DOHH2 (cell line): Measurements from ENCODE around the gene APLP2.
A peak's percentile ranks its signal among the peaks of the same experiment; 100 is the strongest.

ENCODE experiments used
- H3F3A ChIP-seq: fragments of 200-600 bp; sonication (generic), shearing (Covaris generic); 2 replicates; pipeline ENCODE4 v1.6.0; 2016; ENCODE audit warnings: antibody characterized with exemption, mild to moderate bottlenecking; ENCODE audit not compliant: control insufficient read depth, insufficient read depth
- H3K27ac ChIP-seq: fragments of 200-600 bp; sonication (generic); 2 replicates; pipeline ENCODE4 v1.5.1; 2014; ENCODE audit warnings: low read depth, mild to moderate bottlenecking, low read length, moderate library complexity
- H3K27me3 ChIP-seq: fragments of 200-600 bp; sonication (generic); 2 replicates; pipeline ENCODE4 v1.6.1; 2014; ENCODE audit warnings: mild to moderate bottlenecking, low read length, mixed read lengths; ENCODE audit not compliant: control insufficient read depth
- H3K36me3 ChIP-seq: fragments of 200-600 bp; sonication (generic); 2 replicates; pipeline ENCODE4 v1.6.1; 2014; ENCODE audit warnings: mild to moderate bottlenecking, low read length, moderate library complexity, mixed read lengths; ENCODE audit not compliant: control insufficient read depth
- H3K4me1 ChIP-seq: fragments of 200-600 bp; sonication (generic); 2 replicates; pipeline ENCODE4 v1.6.1; 2014; ENCODE audit warnings: mild to moderate bottlenecking, low read length, mixed read lengths; ENCODE audit not compliant: control insufficient read depth
- H3K4me2 ChIP-seq: fragments of 200-600 bp; sonication (generic); 2 replicates; pipeline ENCODE4 v1.6.0; 2014; ENCODE audit warnings: mild to moderate bottlenecking, low read length, moderate library complexity
- H3K4me3 ChIP-seq: fragments of 200-600 bp; sonication (generic); 2 replicates; pipeline ENCODE4 v1.5.1; 2014; ENCODE audit warnings: mild to moderate bottlenecking, low read length, mixed read lengths
- H3K79me2 ChIP-seq: fragments of 200-600 bp; sonication (generic); 2 replicates; pipeline ENCODE4 v1.6.1; 2014; ENCODE audit warnings: mild to moderate bottlenecking, low read length, mixed read lengths; ENCODE audit not compliant: control insufficient read depth
- H3K9me2 ChIP-seq: fragments of 200-600 bp; sonication (generic); replicated peaks from 2 replicates; pipeline ENCODE4 v1.6.1; 2014; ENCODE audit warnings: mild to moderate bottlenecking, low read length, mixed read lengths; ENCODE audit not compliant: control insufficient read depth
- H3K9me3 ChIP-seq: fragments of 200-600 bp; sonication (generic); 2 replicates; pipeline ENCODE4 v1.6.1; 2014; ENCODE audit warnings: antibody characterized with exemption, low read length, mixed read lengths; ENCODE audit not compliant: control insufficient read depth, insufficient read depth
- H4K20me1 ChIP-seq: fragments of 200-600 bp; sonication (generic); 2 replicates; pipeline ENCODE4 v1.6.0; 2014; ENCODE audit warnings: low read depth, mild to moderate bottlenecking, antibody characterized with exemption, low read length, moderate library complexity; ENCODE audit not compliant: control insufficient read depth, insufficient read depth
- EZH2phosphoT487 ChIP-seq: fragments of 200-600 bp; sonication (generic); IDR thresholded peaks from 2 replicates; pipeline ENCODE4 v1.6.1; 2017; ENCODE audit warnings: borderline replicate concordance, mild to moderate bottlenecking, antibody characterized with exemption, low read length, moderate library complexity, mixed read lengths
- TF ChIP-seq, protein P1 (sequence below): fragments of 200-600 bp; sonication (generic); IDR thresholded peaks from one replicate; pipeline ENCODE4 v1.5.1; 2014; ENCODE audit warnings: antibody characterized with exemption, mild to moderate bottlenecking, low read depth, low read length; ENCODE audit not compliant: poor library complexity, severe bottlenecking

Gene APLP2

DNA sequence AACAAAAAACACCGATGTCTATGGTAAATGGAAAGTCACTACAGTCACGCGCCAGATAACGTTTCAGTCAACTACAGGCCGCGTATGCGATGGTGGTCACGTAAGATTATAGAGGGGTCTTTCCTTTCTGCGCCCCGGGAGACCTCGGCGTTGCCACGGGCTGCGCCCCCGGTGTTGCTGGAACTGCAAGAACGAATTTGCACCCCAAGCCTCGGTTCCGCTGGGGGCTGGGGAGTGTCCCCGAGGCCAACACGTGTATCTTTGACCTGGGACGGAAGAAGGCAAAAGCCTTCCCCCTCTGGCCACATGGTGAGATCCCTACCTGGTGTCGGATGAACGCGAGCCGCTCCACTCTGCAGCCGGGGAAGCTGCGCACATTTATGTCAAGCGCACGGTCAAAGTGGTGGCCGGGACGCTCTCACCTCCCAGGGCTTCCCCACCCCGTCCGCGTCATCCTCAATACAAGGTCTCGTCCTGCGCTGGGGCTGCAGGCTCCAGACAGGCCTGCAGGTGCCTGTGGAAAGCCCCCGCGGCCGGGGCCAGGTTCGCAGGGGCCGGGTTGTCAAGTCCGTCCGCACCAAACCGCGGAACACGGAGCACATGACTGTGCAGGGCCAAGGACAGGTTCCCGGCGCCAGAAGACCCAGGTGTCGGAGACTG lies 29.3 kb upstream of the APLP2 start:
- H3K9me2 ChIP-seq = no peaks in the 10 kb centered on the region
- TF ChIP-seq, protein P1, sequence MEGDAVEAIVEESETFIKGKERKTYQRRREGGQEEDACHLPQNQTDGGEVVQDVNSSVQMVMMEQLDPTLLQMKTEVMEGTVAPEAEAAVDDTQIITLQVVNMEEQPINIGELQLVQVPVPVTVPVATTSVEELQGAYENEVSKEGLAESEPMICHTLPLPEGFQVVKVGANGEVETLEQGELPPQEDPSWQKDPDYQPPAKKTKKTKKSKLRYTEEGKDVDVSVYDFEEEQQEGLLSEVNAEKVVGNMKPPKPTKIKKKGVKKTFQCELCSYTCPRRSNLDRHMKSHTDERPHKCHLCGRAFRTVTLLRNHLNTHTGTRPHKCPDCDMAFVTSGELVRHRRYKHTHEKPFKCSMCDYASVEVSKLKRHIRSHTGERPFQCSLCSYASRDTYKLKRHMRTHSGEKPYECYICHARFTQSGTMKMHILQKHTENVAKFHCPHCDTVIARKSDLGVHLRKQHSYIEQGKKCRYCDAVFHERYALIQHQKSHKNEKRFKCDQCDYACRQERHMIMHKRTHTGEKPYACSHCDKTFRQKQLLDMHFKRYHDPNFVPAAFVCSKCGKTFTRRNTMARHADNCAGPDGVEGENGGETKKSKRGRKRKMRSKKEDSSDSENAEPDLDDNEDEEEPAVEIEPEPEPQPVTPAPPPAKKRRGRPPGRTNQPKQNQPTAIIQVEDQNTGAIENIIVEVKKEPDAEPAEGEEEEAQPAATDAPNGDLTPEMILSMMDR = no peak
- no peak for TF ChIP-seq EZH2phosphoT487
- H3K4me3 ChIP-seq = no peak overlapping the region
- peaks cover 25% of the 10 kb centered on the region for H3K4me1 ChIP-seq
- no peak overlapping the region for H3K27ac ChIP-seq
- H3K4me2 ChIP-seq = no peak overlapping the region
- no peaks in the 10 kb centered on the region for H3K36me3 ChIP-seq
- no peaks in the 10 kb centered on the region for H4K20me1 ChIP-seq
- H3K79me2 ChIP-seq = no peaks in the 10 kb centered on the region
- no peaks in the 10 kb centered on the region for H3K27me3 ChIP-seq
- H3F3A ChIP-seq = no peaks in the 10 kb centered on the region
- no peaks in the 10 kb centered on the region for H3K9me3 ChIP-seq

- TF ChIP-seq, protein P1 = no peak
- no peak for TF ChIP-seq EZH2phosphoT487
- no peaks in the 10 kb centered on the region for H3K9me2 ChIP-seq
- H3K9me3 ChIP-seq = no peaks in the 10 kb centered on the region
- peak overlapping the region; percentile 14 for H3K4me2 ChIP-seq
- H3K4me1 ChIP-seq = peaks cover 21% of the 10 kb centered on the region
- no peaks in the 10 kb centered on the region for H3K36me3 ChIP-seq
- no peaks in the 10 kb centered on the region for H3K27me3 ChIP-seq
- H3F3A ChIP-seq = no peaks in the 10 kb centered on the region
- no peak overlapping the region for H3K4me3 ChIP-seq
- H3K79me2 ChIP-seq = no peaks in the 10 kb centered on the region
- H4K20me1 ChIP-seq = no peaks in the 10 kb centered on the region
- H3K27ac ChIP-seq = no peak overlapping the region
Measured at GRCh38 chr11:130042093-130042591, 27.6 kb upstream of the APLP2 start.

DNA sequence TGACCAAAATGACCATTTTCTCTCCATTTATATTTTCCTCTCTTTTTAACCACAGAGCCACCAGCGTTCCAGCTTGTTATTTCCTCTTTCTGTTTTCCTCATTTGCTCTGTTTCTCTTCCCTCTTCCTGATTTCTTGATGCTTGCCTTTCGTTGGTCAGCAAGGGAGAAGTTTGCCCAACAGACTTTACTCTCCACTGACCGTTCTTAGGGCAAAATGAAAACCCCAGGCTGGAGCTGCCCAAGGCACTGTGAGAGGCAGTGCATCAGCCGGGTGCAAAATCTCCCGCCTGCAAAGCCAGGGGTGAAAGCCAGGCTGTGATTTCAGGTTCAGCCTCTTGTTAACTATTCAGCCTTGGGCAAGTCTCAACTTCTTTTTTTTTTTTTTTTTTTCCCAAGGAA lies 26.1 kb upstream of the APLP2 start:
- H3K4me3 ChIP-seq = no peak overlapping the region

More for the DNA sequence above, 26.1 kb upstream of the APLP2 start:
- no peaks in the 10 kb centered on the region for H3K9me3 ChIP-seq
- H3K36me3 ChIP-seq = no peaks in the 10 kb centered on the region
- H3K4me2 ChIP-seq = peak overlapping the region; percentile 55
- no peaks in the 10 kb centered on the region for H4K20me1 ChIP-seq
- no peak for TF ChIP-seq EZH2phosphoT487
- TF ChIP-seq, protein P1 = no peak
- H3K9me2 ChIP-seq = no peaks in the 10 kb centered on the region
- H3F3A ChIP-seq = no peaks in the 10 kb centered on the region
- H3K27ac ChIP-seq = no peak overlapping the region
- H3K27me3 ChIP-seq = no peaks in the 10 kb centered on the region
- H3K4me1 ChIP-seq = peaks cover 21% of the 10 kb centered on the region
- no peaks in the 10 kb centered on the region for H3K79me2 ChIP-seq
